Measurements from ENCODE around the gene UVRAG. TPM values are rescaled to one million over a fixed set of nuclear protein-coding genes. Genes with fewer than 3 reads are reported as not detected.

Gene UVRAG
- total RNA-seq, 2 donors from 2014 or later: 10.9 to 31.0 TPM

- DNase-seq: peak in 2 of 4 donors; percentile 14 to 19
Observed at GRCh38 chr11:76047231-76047630, 232.2 kb downstream of the UVRAG start.

GRCh38 chr11:76047766-76048165 lies 232.8 kb downstream of the UVRAG start:
- intact Hi-C loops (cut with DNase I): no loop called here
- Histone ChIP-seq H3K4me3 (no peak overlapping the region), H3K27ac (peak overlapping the region in 2 of 4 donors; percentile 80 to 86), H3K9me3 (no peaks in the 10 kb centered on the region), H3K4me1 (peaks cover 56% of the 10 kb centered on the region), H3K36me3 (replicated peaks in 1 of 2; ENCODE audit: insufficient read depth in 1 of 2, low read depth in 2 of 2) (no peaks in the 10 kb centered on the region), H3K27me3 (no peaks in the 10 kb centered on the region)
- no peak for DNase-seq
- no peak for ATAC-seq
- TF ChIP-seq CTCF (IDR thresholded peaks at IDR 0.05) (no peak), POLR2A (IDR thresholded peaks at IDR 0.05) (no peak)

More at GRCh38 chr11:76047231-76047630, 232.2 kb downstream of the UVRAG start:
- H3K9me3 ChIP-seq: no peaks in the 10 kb centered on the region
- no peaks in the 10 kb centered on the region for H3K36me3 ChIP-seq (replicated peaks in 1 of 2; ENCODE audit: insufficient read depth in 1 of 2, low read depth in 2 of 2)
- H3K4me3 ChIP-seq: no peak overlapping the region
- intact Hi-C loops (cut with DNase I): no loop called here
- ATAC-seq: no peak
- no peaks in the 10 kb centered on the region for H3K27me3 ChIP-seq
- H3K27ac ChIP-seq: peak overlapping the region in 3 of 4 donors; percentile 22 to 86 (median 80)
- H3K4me1 ChIP-seq: peaks cover 56% of the 10 kb centered on the region
- 33 to 38% methylated on average over 1 of the region's 1 CpG for WGBS, 2 donors
- TF ChIP-seq CTCF (IDR thresholded peaks at IDR 0.05) (no peak), POLR2A (IDR thresholded peaks at IDR 0.05) (no peak)

GRCh38 chr11:76048763-76049162 lies 233.8 kb downstream of the UVRAG start:
- Histone ChIP-seq H3K36me3 (replicated peaks in 1 of 2; ENCODE audit: insufficient read depth in 1 of 2, low read depth in 2 of 2) (no peaks in the 10 kb centered on the region), H3K4me1 (peaks cover 53% of the 10 kb centered on the region), H3K27ac (no peak overlapping the region), H3K27me3 (no peaks in the 10 kb centered on the region), H3K4me3 (no peak overlapping the region), H3K9me3 (no peaks in the 10 kb centered on the region)
- peak; percentile 66 for ATAC-seq
- peak; percentile 54 to 68 (median 63) for DNase-seq
- intact Hi-C loops (cut with DNase I): no loop called here
- 65 to 69% methylated on average over 5 of the region's 5 CpGs for WGBS, 2 donors
- TF ChIP-seq CTCF (IDR thresholded peaks at IDR 0.05): no peak
- no peak for TF ChIP-seq POLR2A (IDR thresholded peaks at IDR 0.05)

- Histone ChIP-seq H3K27ac (no peak overlapping the region), H3K27me3 (no peaks in the 10 kb centered on the region), H3K9me3 (no peaks in the 10 kb centered on the region), H3K36me3 (replicated peaks in 1 of 2; ENCODE audit: insufficient read depth in 1 of 2, low read depth in 2 of 2) (no peaks in the 10 kb centered on the region), H3K4me3 (no peak overlapping the region), H3K4me1 (peaks cover 46% of the 10 kb centered on the region)
- no peak for TF ChIP-seq CTCF (IDR thresholded peaks at IDR 0.05)
- TF ChIP-seq POLR2A (IDR thresholded peaks at IDR 0.05): no peak
- no peak for ATAC-seq
- no peak for DNase-seq
- intact Hi-C loops (cut with DNase I): no loop called here
- WGBS, 2 donors: 85 to 94% methylated on average over 3 of the region's 3 CpGs
Observed at GRCh38 chr11:76049511-76049910, 234.5 kb downstream of the UVRAG start.

GRCh38 chr11:76051937-76052336 lies 236.9 kb downstream of the UVRAG start:
- no peak overlapping the region for H3K27ac ChIP-seq
- TF ChIP-seq CTCF (IDR thresholded peaks at IDR 0.05) (no peak), POLR2A (IDR thresholded peaks at IDR 0.05) (no peak)
- DNase-seq (no peak), ATAC-seq (no peak)
- intact Hi-C loops (cut with DNase I): no loop called here
- 93 to 98% methylated on average over 2 of the region's 2 CpGs for WGBS, 2 donors
- no peaks in the 10 kb centered on the region for H3K36me3 ChIP-seq (replicated peaks in 1 of 2; ENCODE audit: insufficient read depth in 1 of 2, low read depth in 2 of 2)
- H3K27me3 ChIP-seq: no peaks in the 10 kb centered on the region
- H3K9me3 ChIP-seq: no peaks in the 10 kb centered on the region
- no peak overlapping the region for H3K4me3 ChIP-seq
- peaks cover 22% of the 10 kb centered on the region for H3K4me1 ChIP-seq
